Upper lobe of left lung (tissue), 6 donors: ENCODE measurements around the gene TRPM2. TPM values are rescaled to one million over a fixed set of nuclear protein-coding genes. Genes with fewer than 3 reads are reported as not detected.

Source experiments
- ATAC-seq, 2 donors: fragments of 200-7000 bp; cut with Tn5 transposase; one replicate each; pipeline ENCODE4 v1.9.1; 2022; ENCODE audit warnings: mild to moderate bottlenecking in 2 of 2, moderate library complexity in 2 of 2; ENCODE audit not compliant: low FRiP score in 2 of 2
- DNase-seq, 2 donors: peaks; one replicate each; pipeline ENCODE4 v3.0.0-alpha.2; 2019 to 2020
- H3K27ac ChIP-seq, 4 donors: fragments of 200-600 bp; sonication (generic); one replicate each; pipeline ENCODE4 v1.5.1; 2016 to 2019
- H3K27me3 ChIP-seq, 4 donors: fragments of 200-600 bp; sonication (generic); one replicate each; pipeline ENCODE4 v1.5.1; 2017 to 2019
- H3K36me3 ChIP-seq, 4 donors: fragments of 200-600 bp; sonication (generic); one replicate each; pipeline ENCODE4 v1.5.1; 2016 to 2019
- H3K4me1 ChIP-seq, 4 donors: fragments of 200-600 bp; sonication (generic); one replicate each; pipeline ENCODE4 v1.5.1; 2018 to 2019
- H3K4me3 ChIP-seq, 4 donors: fragments of 200-600 bp; sonication (generic); one replicate each; pipeline ENCODE4 v1.5.1; 2017 to 2019; ENCODE audit warnings: mild to moderate bottlenecking in 2 of 4, moderate library complexity in 1 of 4
- H3K9me3 ChIP-seq, 4 donors: fragments of 200-600 bp; sonication (generic); one replicate each; pipeline ENCODE4 v1.5.1; 2018 to 2019
- EP300 ChIP-seq, 4 donors: sonication (generic); formaldehyde crosslinking; IDR thresholded peaks; one replicate each; pipeline ENCODE4 v1.5.1; 2017; ENCODE audit warnings: antibody characterized with exemption in 4 of 4, control low read depth in 2 of 4
- POLR2A ChIP-seq, 4 donors: fragments of 450-650 bp; IDR thresholded peaks; one replicate each; pipeline ENCODE4 v1.5.1; 2016 to 2017; ENCODE audit warnings: antibody characterized with exemption in 4 of 4, mild to moderate bottlenecking in 2 of 4
- POLR2AphosphoS5 ChIP-seq, 2 donors: sonication (generic); formaldehyde crosslinking; IDR thresholded peaks; one replicate each; pipeline ENCODE4 v1.5.1; 2017; ENCODE audit warnings: antibody characterized with exemption in 2 of 2
- WGBS, 2 donors: methylation state at CpG; one replicate each; pipeline ENCODE4 v1.1.5; 2017 to 2018; 5-methylcytosine and 5-hydroxymethylcytosine counted together
- total RNA-seq, 6 donors: library from RNA; depleted of rRNA in 4 of 6; stranded (reverse); fragments of >200 nt in 4 of 6; gene quantifications; one replicate each; pipeline versions ENCODE4 v1.1.0 to v1.2.1, GENCODE V29; 2016 to 2021
- TF ChIP-seq, protein P1 (sequence below), 6 experiments: fragments of 450-650 bp in 4 of 6; fragments of 200-600 bp in 2 of 6; sonication (generic) in 2 of 6; IDR thresholded peaks; one replicate each; pipeline ENCODE4 v1.5.1; 2016 to 2019; ENCODE audit warnings: antibody characterized with exemption in 6 of 6
- donor health status: DM: no; HTN: no; CAD: no; lungs with moderate emphysema.
- donor health status: DM: no; HTN: yes; CAD: no; lungs with severe emphysema.

Gene TRPM2
- total RNA-seq, 6 donors from 2014 or later: 2.2 to 37.7 (median 12.7) TPM

- no peaks in the 10 kb centered on the region for H3K27me3 ChIP-seq
- peaks cover 5 to 20% (median 12%) of the 10 kb centered on the region in 4 donors for H3K4me1 ChIP-seq
- TF ChIP-seq, protein P1, sequence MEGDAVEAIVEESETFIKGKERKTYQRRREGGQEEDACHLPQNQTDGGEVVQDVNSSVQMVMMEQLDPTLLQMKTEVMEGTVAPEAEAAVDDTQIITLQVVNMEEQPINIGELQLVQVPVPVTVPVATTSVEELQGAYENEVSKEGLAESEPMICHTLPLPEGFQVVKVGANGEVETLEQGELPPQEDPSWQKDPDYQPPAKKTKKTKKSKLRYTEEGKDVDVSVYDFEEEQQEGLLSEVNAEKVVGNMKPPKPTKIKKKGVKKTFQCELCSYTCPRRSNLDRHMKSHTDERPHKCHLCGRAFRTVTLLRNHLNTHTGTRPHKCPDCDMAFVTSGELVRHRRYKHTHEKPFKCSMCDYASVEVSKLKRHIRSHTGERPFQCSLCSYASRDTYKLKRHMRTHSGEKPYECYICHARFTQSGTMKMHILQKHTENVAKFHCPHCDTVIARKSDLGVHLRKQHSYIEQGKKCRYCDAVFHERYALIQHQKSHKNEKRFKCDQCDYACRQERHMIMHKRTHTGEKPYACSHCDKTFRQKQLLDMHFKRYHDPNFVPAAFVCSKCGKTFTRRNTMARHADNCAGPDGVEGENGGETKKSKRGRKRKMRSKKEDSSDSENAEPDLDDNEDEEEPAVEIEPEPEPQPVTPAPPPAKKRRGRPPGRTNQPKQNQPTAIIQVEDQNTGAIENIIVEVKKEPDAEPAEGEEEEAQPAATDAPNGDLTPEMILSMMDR (IDR thresholded peaks at IDR 0.05): no peak
- TF ChIP-seq POLR2A (IDR thresholded peaks at IDR 0.05) (no peak), EP300 (IDR thresholded peaks at IDR 0.05) (no peak), POLR2AphosphoS5 (IDR thresholded peaks at IDR 0.05) (no peak)
- peaks cover 0 to 3% (median 0%) of the 10 kb centered on the region in 4 donors for H3K9me3 ChIP-seq
- H3K36me3 ChIP-seq: no peaks in the 10 kb centered on the region
- peak in 1 of 2 donors; percentile 77 for DNase-seq
- peak overlapping the region in 3 of 4 donors; percentile 59 to 95 (median 73) for H3K4me3 ChIP-seq
- no peak for ATAC-seq
- no peak overlapping the region for H3K27ac ChIP-seq
- WGBS, 2 donors: 81 to 86% methylated on average over 24 to 35 of the region's 35 CpGs
These were observed 102.9 kb downstream of the TRPM2 start for GRCh38 chr21:44456214-44456914.

DNA sequence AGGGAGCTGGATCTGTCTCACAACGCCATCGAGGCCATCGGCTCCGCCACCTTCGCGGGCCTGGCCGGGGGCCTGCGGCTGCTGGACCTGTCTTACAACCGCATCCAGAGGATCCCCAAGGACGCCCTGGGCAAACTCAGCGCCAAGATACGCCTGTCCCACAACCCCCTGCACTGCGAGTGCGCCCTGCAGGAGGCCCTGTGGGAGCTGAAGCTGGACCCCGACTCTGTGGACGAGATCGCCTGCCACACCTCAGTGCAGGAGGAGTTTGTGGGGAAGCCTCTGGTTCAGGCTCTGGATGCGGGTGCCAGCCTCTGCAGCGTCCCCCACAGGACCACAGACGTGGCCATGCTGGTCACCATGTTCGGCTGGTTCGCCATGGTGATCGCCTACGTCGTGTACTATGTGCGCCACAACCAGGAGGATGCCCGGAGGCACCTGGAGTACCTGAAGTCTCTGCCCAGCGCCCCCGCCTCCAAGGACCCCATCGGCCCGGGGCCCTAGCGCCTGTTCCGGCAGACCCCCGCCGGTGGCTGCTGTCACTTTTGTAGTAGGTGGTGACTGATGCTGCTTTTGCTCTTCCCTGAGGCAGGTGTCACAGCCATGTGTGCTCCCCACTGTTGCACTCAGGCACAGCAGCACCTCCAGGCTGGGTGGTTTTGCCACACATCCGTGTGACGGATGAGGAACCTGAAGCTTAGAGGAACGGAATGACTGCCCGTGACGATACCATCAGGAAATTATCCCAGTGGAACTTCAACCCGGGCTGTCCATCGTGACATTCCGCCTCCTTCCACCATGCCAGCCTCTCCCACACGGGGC is 103.7 kb downstream of the TRPM2 start:
- ATAC-seq (no peak), DNase-seq (peak; percentile 14 to 82)
- no peak for TF ChIP-seq POLR2A (IDR thresholded peaks at IDR 0.05)
- TF ChIP-seq POLR2AphosphoS5 (IDR thresholded peaks at IDR 0.05): no peak
- TF ChIP-seq EP300 (IDR thresholded peaks at IDR 0.05): no peak
- TF ChIP-seq, protein P1 (IDR thresholded peaks at IDR 0.05): no peak
- H3K36me3 ChIP-seq: no peaks in the 10 kb centered on the region
- peaks cover 0 to 3% (median 0%) of the 10 kb centered on the region in 4 donors for H3K9me3 ChIP-seq
- no peak overlapping the region for H3K4me3 ChIP-seq
- no peak overlapping the region for H3K27ac ChIP-seq
- no peaks in the 10 kb centered on the region for H3K27me3 ChIP-seq
- 94 to 97% methylated on average over 30 to 33 of the region's 44 CpGs for WGBS, 2 donors
- H3K4me1 ChIP-seq: peaks cover 5 to 20% (median 12%) of the 10 kb centered on the region in 4 donors

- DNase-seq (peak in 1 of 2 donors; percentile 64), ATAC-seq (no peak)
- Histone ChIP-seq H3K4me1 (peaks cover 5 to 20% (median 12%) of the 10 kb centered on the region in 4 donors), H3K36me3 (no peaks in the 10 kb centered on the region), H3K27me3 (no peaks in the 10 kb centered on the region), H3K27ac (no peak overlapping the region), H3K4me3 (no peak overlapping the region), H3K9me3 (no peaks in the 10 kb centered on the region)
- TF ChIP-seq POLR2A (IDR thresholded peaks at IDR 0.05) (no peak), EP300 (IDR thresholded peaks at IDR 0.05) (no peak), POLR2AphosphoS5 (IDR thresholded peaks at IDR 0.05) (no peak)
- TF ChIP-seq, protein P1 (IDR thresholded peaks at IDR 0.05): no peak
- WGBS, 2 donors: 73 to 89% methylated on average over 4 to 19 of the region's 19 CpGs
These were observed 105.7 kb downstream of the TRPM2 start for GRCh38 chr21:44458971-44459711.

DNA sequence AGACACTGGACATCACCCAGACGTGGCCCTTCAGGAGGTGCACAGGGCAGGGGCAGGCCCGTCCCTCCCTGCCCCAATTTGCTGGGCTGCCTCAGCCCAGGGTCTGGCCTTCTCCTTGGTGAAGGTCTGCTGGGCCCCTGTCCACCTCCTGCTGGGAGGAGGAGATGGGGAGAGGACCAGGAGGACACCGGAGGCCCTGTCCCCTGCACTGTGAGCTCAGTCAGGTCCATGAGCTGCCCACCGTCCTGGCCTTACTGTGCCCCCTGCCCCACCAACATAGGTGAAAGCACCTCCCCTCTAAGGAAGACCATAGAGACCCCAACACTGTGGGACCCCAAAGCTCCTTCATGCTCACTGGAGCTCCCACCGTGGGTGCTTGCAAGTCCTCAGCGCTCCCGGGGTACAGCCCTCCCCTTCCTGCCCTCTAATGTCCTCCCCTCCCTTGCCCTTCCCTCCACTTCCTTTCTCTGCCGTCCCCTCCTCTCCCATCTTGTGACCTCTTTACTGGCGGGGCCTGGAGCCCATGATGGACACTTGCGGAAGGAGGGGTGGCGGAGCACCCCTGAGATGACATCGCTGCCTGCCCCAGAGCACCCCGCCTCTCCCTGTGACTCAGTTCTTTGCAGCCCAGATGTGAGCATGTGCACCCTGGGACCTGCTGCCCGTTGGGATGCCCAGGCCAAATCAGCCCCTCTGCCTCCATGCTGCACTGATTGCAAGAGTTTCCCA is 106.5 kb downstream of the TRPM2 start:
- Histone ChIP-seq H3K36me3 (no peaks in the 10 kb centered on the region), H3K27me3 (no peaks in the 10 kb centered on the region), H3K9me3 (no peaks in the 10 kb centered on the region), H3K4me1 (peaks cover 5 to 18% (median 11%) of the 10 kb centered on the region in 4 donors), H3K4me3 (no peak overlapping the region), H3K27ac (no peak overlapping the region)
- 77 to 80% methylated on average over 11 to 14 of the region's 14 CpGs for WGBS, 2 donors
- peak in 1 of 2 donors; percentile 46 for DNase-seq
- no peak for ATAC-seq
- TF ChIP-seq POLR2AphosphoS5 (IDR thresholded peaks at IDR 0.05) (no peak), POLR2A (IDR thresholded peaks at IDR 0.05) (no peak), EP300 (IDR thresholded peaks at IDR 0.05) (no peak)
- TF ChIP-seq, protein P1 (IDR thresholded peaks at IDR 0.05): no peak
